HepG2 (cell line): ENCODE results near the gene VPS50. TPM values are rescaled to one million over a fixed set of nuclear protein-coding genes. Genes with fewer than 3 reads are reported as not detected.

Experiments
- ATAC-seq: fragments of 200-7000 bp; cut with Tn5 transposase; 3 replicates; pipeline ENCODE4 v1.9.1; 2020; ENCODE audit warnings: mild to moderate bottlenecking, moderate library complexity
- BruUV-seq: library from RNA; stranded (reverse); fragments of 400-500 nt; replicated peaks from 2 replicates; lab custom pipeline; 2021; lab: Mats Ljungman, UMichigan
- CTCF ChIA-PET: fragments of 300-600 bp; formaldehyde crosslinking; extraction: SDS; loops from one replicate; lab custom pipeline; 2021; ENCODE audit warnings: low total read pairs, inconsistent platforms, low intra/inter-chr PET ratio; lab: Yijun Ruan, JAX
- POLR2A ChIA-PET: fragments of 350-600 bp; sonication (Branson Sonifier 250); formaldehyde crosslinking; loops from one replicate; lab custom pipeline; 2020; ENCODE audit warnings: antibody characterized with exemption, inconsistent platforms; lab: Yijun Ruan, JAX
- DNase-seq: peaks from one replicate; pipeline ENCODE4 v3.0.0-alpha.2; 2015; ENCODE audit warnings: low spot score
- FAIRE-seq: peaks from 3 replicates; lab custom pipeline; 2011; peaks lifted over from hg19 to GRCh38; lab: Jason Lieb, UNC
- H2AFZ ChIP-seq: one replicate; pipeline ENCODE4 v1.6.1; 2011; ENCODE audit warnings: low read length, inconsistent platforms
- H3K27ac ChIP-seq: fragments of 300-600 bp; 3 replicates; pipeline ENCODE4 v1.8.0; 2011; ENCODE audit warnings: mixed run types, mild to moderate bottlenecking, mixed read lengths, low read length, inconsistent platforms; ENCODE audit not compliant: insufficient read depth; ENCODE audit errors: extremely low read length
- H3K27me3 ChIP-seq, 2 experiments: fragments of 200-600 bp in 1 of 2; 2 replicates in 1 of 2; 3 replicates in 1 of 2; pipeline versions ENCODE4 v1.6.0 to v1.8.0; 2011; ENCODE audit warnings: low read length in 2 of 2, mild to moderate bottlenecking in 2 of 2, moderate library complexity in 2 of 2, inconsistent platforms in 1 of 2; ENCODE audit not compliant: insufficient read depth in 2 of 2, control insufficient read depth in 1 of 2
- H3K36me3 ChIP-seq, 2 experiments: fragments of 200-600 bp in 1 of 2; replicated peaks in 1 of 2; 2 replicates in 1 of 2; 3 replicates in 1 of 2; pipeline versions ENCODE4 v1.5.1 to v1.8.0; 2011; ENCODE audit warnings: low read length in 2 of 2, inconsistent platforms in 1 of 2; ENCODE audit not compliant: insufficient read depth in 2 of 2, control insufficient read depth in 1 of 2
- H3K4me1 ChIP-seq: 2 replicates; pipeline ENCODE4 v1.5.1; 2012; ENCODE audit warnings: low read length, inconsistent platforms; ENCODE audit not compliant: insufficient read depth
- H3K4me2 ChIP-seq: 2 replicates; pipeline ENCODE4 v1.6.0; 2011; ENCODE audit warnings: low read depth, low read length, inconsistent platforms
- H3K4me3 ChIP-seq, 3 experiments: fragments of 200-600 bp in 1 of 3; sonication (generic), shearing (Covaris generic) in 1 of 3; replicated peaks in 1 of 3; 2 replicates each; pipeline ENCODE4 v1.5.1; 2011 to 2016; ENCODE audit warnings: low read length in 3 of 3, inconsistent platforms in 2 of 3, low read depth in 2 of 3, mild to moderate bottlenecking in 2 of 3, control low read depth in 1 of 3, mixed read lengths in 1 of 3; ENCODE audit not compliant: insufficient read depth in 1 of 3
- H3K79me2 ChIP-seq: one replicate; pipeline ENCODE4 v1.6.1; 2011; ENCODE audit warnings: low read length, inconsistent platforms; ENCODE audit not compliant: insufficient read depth
- H3K9ac ChIP-seq: 2 replicates; pipeline ENCODE4 v1.6.0; 2011; ENCODE audit warnings: mild to moderate bottlenecking, low read depth, low read length, inconsistent platforms; ENCODE audit not compliant: insufficient read depth
- H3K9me3 ChIP-seq: 2 replicates; pipeline ENCODE4 v1.5.1; 2012; ENCODE audit warnings: mild to moderate bottlenecking, low read length
- H4K20me1 ChIP-seq: 2 replicates; pipeline ENCODE4 v1.6.0; 2011; ENCODE audit warnings: inconsistent platforms, mild to moderate bottlenecking, low read length, moderate library complexity; ENCODE audit not compliant: insufficient read depth
- BORCS8-MEF2B ChIP-seq: sonication (generic); formaldehyde crosslinking; IDR thresholded peaks from 2 replicates; pipeline ENCODE4 v1.8.0; 2022; ENCODE audit warnings: mild to moderate bottlenecking, missing genetic modification reagents
- GATAD1 ChIP-seq: IDR thresholded peaks from 2 replicates; pipeline ENCODE4 v1.6.1; 2016; ENCODE audit warnings: missing genetic modification reagents, missing compliant biosample characterization
- ISL2 ChIP-seq: sonication (generic); formaldehyde crosslinking; IDR thresholded peaks from 2 replicates; pipeline ENCODE4 v1.5.0; 2020; ENCODE audit warnings: missing genetic modification reagents
- RAD51 ChIP-seq: fragments of 450-650 bp; IDR thresholded peaks from 2 replicates; pipeline ENCODE4 v1.6.1; 2016; ENCODE audit warnings: borderline replicate concordance
- REXO4 ChIP-seq: sonication (generic); formaldehyde crosslinking; IDR thresholded peaks from 2 replicates; pipeline ENCODE4 v1.8.0; 2022; ENCODE audit warnings: missing genetic modification reagents, mild to moderate bottlenecking, borderline replicate concordance
- ZFY ChIP-seq: sonication (generic); formaldehyde crosslinking; IDR thresholded peaks from 2 replicates; pipeline ENCODE4 v1.4.0; 2020; ENCODE audit warnings: missing genetic modification reagents
- ZNF20 ChIP-seq: sonication (generic); formaldehyde crosslinking; IDR thresholded peaks from 2 replicates; pipeline ENCODE4 v1.4.0; 2020; ENCODE audit warnings: mild to moderate bottlenecking, moderate library complexity, missing genetic modification reagents
- ZNF264 ChIP-seq: sonication (generic); formaldehyde crosslinking; IDR thresholded peaks from 2 replicates; pipeline ENCODE4 v1.4.0; 2020; ENCODE audit warnings: missing genetic modification reagents
- ZNF496 ChIP-seq: sonication (generic); formaldehyde crosslinking; IDR thresholded peaks from 2 replicates; pipeline ENCODE4 v1.8.1; 2023; ENCODE audit warnings: mild to moderate bottlenecking, moderate library complexity, missing genetic modification reagents; ENCODE audit not compliant: insufficient replicate concordance
- ZNF781 ChIP-seq: sonication (generic); formaldehyde crosslinking; IDR thresholded peaks from 2 replicates; pipeline ENCODE4 v1.5.1; 2020; ENCODE audit warnings: borderline replicate concordance, mild to moderate bottlenecking, missing genetic modification reagents; ENCODE audit errors: not compliant biosample characterization
- WGBS: methylation state at CpG from one replicate; pipeline ENCODE4 v1.1.6; 2017; ENCODE audit warnings: low lambda C conversion rate; 5-methylcytosine and 5-hydroxymethylcytosine counted together
- in situ Hi-C: cut with HindIII; loops from 2 replicates; pipeline ENCODE4 v1.10.0; 2017; ENCODE audit warnings: low pct_unique_long_range_greater_than_20kb; ENCODE audit not compliant: extremely low pct_ligation_motif_present
- intact Hi-C: fragments of 100-400 bp; cut with micrococcal nuclease; formaldehyde crosslinking; loops from one replicate; pipeline ENCODE4 v1.10.0; 2022; ENCODE audit not compliant: unreplicated experiment
- polyA plus RNA-seq, 8 experiments: library from polyadenylated mRNA; depleted of rRNA in 3 of 8; stranded (reverse) in 7 of 8; unstranded in 1 of 8; fragments of >200 nt; fragmentation: Illumina TruSeq in 4 of 8; extraction: Trizol in 4 of 8; gene quantifications; 2 replicates each; pipeline versions ENCODE4 v1.2.1 to v1.2.3, GENCODE V29; 2011 to 2016; ENCODE audit warnings: low read depth in 4 of 8, missing spikeins in 1 of 8, mixed read lengths in 1 of 8; ENCODE audit not compliant: insufficient read depth in 1 of 8
- total RNA-seq, 5 experiments: library from RNA; depleted of rRNA; stranded (reverse); fragments of >200 nt; fragmentation: Illumina TruSeq; extraction: Trizol; gene quantifications; 2 replicates each; pipeline ENCODE4 v1.2.3, GENCODE V29; 2016; ENCODE audit warnings: low read depth in 1 of 5
- TF ChIP-seq, protein P1 (sequence below): IDR thresholded peaks from 2 replicates; pipeline ENCODE4 v1.6.1; 2016
- TF ChIP-seq, protein P2 (sequence below): sonication (generic); formaldehyde crosslinking; IDR thresholded peaks from 2 replicates; pipeline ENCODE4 v1.4.0; 2020; ENCODE audit warnings: mild to moderate bottlenecking, low read depth, missing genetic modification reagents
- TF ChIP-seq, protein P3 (sequence below): sonication (generic); formaldehyde crosslinking; IDR thresholded peaks from 2 replicates; pipeline ENCODE4 v1.5.0; 2020; ENCODE audit warnings: missing genetic modification reagents
- TF ChIP-seq, protein P4 (sequence below): sonication (generic); formaldehyde crosslinking; IDR thresholded peaks from 2 replicates; pipeline ENCODE4 v1.8.1; 2022; ENCODE audit warnings: low read depth, mild to moderate bottlenecking, missing genetic modification reagents

VPS50 gene
- total and polyA plus RNA-seq, 2 of the 13 experiments (the other 11 are each of a cell fraction or from before 2014, with no cell fraction given) = 10.3 to 20.4 TPM

DNA sequence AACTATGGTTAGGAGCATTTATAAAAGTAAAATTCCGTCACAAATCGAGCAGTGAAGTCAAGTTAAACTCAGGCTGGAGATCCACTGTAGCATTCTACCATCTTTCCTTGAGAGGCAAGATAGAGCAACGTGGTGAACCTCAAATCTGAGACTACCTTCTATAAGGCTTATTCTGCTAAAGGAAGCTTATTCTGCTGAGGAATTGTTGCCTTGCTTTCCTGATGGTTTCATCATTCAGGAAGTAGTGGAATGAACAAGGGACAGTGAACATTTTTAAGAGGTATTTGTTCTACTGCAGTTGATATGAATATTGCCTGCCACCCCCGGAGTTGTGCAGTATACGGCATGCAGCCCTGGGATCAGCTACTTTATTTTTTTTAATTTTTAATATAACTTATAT, 170.8 kb downstream of the VPS50 start:
- Histone ChIP-seq H3K9ac (no peak overlapping the region), H4K20me1 (no peaks in the 10 kb centered on the region), H2AFZ (no peak overlapping the region), H3K4me3 (no peak overlapping the region)
- FAIRE-seq = no peak
- in situ Hi-C loops = no loop called here
- no TSS peak for BruUV-seq
- intact Hi-C loops = no loop called here
- TF ChIP-seq RAD51 (no peak), ZNF496 (no peak), ZNF781 (CRISPR knock-in tag) (no peak), ZNF264 (CRISPR knock-in tag) (no peak)
- TF ChIP-seq, all 625 proteins: peak for 0
- Histone ChIP-seq H3K27ac (no peak overlapping the region), H3K79me2 (no peaks in the 10 kb centered on the region), H3K4me2 (no peak overlapping the region), H3K4me1 (no peaks in the 10 kb centered on the region), H3K36me3 (no peaks in the 10 kb centered on the region), H3K27me3 (no peaks in the 10 kb centered on the region), H3K9me3 (peaks cover 6% of the 10 kb centered on the region)
- ATAC-seq = no peak
- CTCF ChIA-PET = no interaction called here
- no peak for DNase-seq
- 0% methylated on average over 5 of the region's 5 CpGs for WGBS
- POLR2A ChIA-PET = no interaction called here

DNA sequence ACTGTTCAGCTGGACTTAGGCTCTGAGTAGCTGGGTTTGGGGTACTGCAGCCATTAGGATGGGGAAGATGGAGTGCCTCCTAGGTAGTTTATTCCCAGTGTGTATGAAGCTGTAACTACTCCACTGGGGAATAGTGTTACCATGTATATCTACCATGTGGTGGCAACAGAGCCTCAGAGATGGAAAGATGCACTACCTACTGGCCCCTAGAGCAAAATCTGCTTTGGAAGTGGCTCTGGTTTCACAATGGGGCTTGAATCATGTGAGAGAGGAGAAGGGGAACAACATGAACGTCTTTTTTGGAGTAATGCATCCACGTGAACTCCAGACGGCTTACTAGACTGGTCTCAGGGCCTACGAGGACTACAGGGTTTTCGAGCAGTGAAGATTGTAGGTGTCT, 175.1 kb downstream of the VPS50 start:
- Histone ChIP-seq H3K36me3 (no peaks in the 10 kb centered on the region), H3K27ac (no peak overlapping the region), H3K27me3 (no peaks in the 10 kb centered on the region), H4K20me1 (no peaks in the 10 kb centered on the region), H3K4me3 (no peak overlapping the region), H2AFZ (no peak overlapping the region), H3K4me1 (no peaks in the 10 kb centered on the region), H3K4me2 (no peak overlapping the region), H3K9ac (no peak overlapping the region), H3K79me2 (no peaks in the 10 kb centered on the region), H3K9me3 (peaks cover 6% of the 10 kb centered on the region)
- DNase-seq (no peak), FAIRE-seq (no peak), ATAC-seq (no peak)
- in situ Hi-C loops (no loop called here), intact Hi-C loops (no loop called here)
- ChIA-PET POLR2A (no interaction called here), CTCF (no interaction called here)
- WGBS = 7% methylated on average over 5 of the region's 5 CpGs
- no TSS peak for BruUV-seq
- TF ChIP-seq GATAD1 (CRISPR knock-in tag) = no peak
- TF ChIP-seq, protein P1, sequence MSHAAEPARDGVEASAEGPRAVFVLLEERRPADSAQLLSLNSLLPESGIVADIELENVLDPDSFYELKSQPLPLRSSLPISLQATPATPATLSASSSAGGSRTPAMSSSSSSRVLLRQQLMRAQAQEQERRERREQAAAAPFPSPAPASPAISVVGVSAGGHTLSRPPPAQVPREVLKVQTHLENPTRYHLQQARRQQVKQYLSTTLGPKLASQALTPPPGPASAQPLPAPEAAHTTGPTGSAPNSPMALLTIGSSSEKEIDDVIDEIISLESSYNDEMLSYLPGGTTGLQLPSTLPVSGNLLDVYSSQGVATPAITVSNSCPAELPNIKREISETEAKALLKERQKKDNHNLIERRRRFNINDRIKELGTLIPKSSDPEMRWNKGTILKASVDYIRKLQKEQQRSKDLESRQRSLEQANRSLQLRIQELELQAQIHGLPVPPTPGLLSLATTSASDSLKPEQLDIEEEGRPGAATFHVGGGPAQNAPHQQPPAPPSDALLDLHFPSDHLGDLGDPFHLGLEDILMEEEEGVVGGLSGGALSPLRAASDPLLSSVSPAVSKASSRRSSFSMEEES (CRISPR knock-in tag) = no peak
- TF ChIP-seq, protein P2, sequence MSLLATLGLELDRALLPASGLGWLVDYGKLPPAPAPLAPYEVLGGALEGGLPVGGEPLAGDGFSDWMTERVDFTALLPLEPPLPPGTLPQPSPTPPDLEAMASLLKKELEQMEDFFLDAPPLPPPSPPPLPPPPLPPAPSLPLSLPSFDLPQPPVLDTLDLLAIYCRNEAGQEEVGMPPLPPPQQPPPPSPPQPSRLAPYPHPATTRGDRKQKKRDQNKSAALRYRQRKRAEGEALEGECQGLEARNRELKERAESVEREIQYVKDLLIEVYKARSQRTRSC (CRISPR knock-in tag) = no peak
- TF ChIP-seq, protein P3, sequence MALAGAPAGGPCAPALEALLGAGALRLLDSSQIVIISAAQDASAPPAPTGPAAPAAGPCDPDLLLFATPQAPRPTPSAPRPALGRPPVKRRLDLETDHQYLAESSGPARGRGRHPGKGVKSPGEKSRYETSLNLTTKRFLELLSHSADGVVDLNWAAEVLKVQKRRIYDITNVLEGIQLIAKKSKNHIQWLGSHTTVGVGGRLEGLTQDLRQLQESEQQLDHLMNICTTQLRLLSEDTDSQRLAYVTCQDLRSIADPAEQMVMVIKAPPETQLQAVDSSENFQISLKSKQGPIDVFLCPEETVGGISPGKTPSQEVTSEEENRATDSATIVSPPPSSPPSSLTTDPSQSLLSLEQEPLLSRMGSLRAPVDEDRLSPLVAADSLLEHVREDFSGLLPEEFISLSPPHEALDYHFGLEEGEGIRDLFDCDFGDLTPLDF = no peak
- TF ChIP-seq BORCS8-MEF2B (CRISPR knock-in tag) = no peak
- TF ChIP-seq REXO4 (CRISPR knock-in tag) = no peak
- no peak for TF ChIP-seq ISL2
- TF ChIP-seq, protein P4, sequence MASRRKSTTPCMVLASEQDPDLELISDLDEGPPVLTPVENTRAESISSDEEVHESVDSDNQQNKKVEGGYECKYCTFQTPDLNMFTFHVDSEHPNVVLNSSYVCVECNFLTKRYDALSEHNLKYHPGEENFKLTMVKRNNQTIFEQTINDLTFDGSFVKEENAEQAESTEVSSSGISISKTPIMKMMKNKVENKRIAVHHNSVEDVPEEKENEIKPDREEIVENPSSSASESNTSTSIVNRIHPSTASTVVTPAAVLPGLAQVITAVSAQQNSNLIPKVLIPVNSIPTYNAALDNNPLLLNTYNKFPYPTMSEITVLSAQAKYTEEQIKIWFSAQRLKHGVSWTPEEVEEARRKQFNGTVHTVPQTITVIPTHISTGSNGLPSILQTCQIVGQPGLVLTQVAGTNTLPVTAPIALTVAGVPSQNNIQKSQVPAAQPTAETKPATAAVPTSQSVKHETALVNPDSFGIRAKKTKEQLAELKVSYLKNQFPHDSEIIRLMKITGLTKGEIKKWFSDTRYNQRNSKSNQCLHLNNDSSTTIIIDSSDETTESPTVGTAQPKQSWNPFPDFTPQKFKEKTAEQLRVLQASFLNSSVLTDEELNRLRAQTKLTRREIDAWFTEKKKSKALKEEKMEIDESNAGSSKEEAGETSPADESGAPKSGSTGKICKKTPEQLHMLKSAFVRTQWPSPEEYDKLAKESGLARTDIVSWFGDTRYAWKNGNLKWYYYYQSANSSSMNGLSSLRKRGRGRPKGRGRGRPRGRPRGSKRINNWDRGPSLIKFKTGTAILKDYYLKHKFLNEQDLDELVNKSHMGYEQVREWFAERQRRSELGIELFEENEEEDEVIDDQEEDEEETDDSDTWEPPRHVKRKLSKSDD = no peak
- TF ChIP-seq ZNF20 (CRISPR knock-in tag) = no peak
- TF ChIP-seq ZFY = no peak
